Uterus (tissue), 2 donors: ENCODE results near the gene KCNJ4.

ENCODE experiments used
- POLR2A ChIP-seq, 2 donors: fragments of 450-650 bp; IDR thresholded peaks; one replicate each; pipeline ENCODE4 v1.6.1; 2016; ENCODE audit warnings: antibody characterized with exemption in 2 of 2, mild to moderate bottlenecking in 1 of 2, moderate library complexity in 1 of 2
- TF ChIP-seq, protein P1 (sequence below), 4 experiments: fragments of 200-600 bp in 2 of 4; fragments of 450-650 bp in 2 of 4; sonication (generic) in 2 of 4; IDR thresholded peaks; one replicate each; pipeline ENCODE4 v1.5.1; 2016 to 2019; ENCODE audit warnings: antibody characterized with exemption in 4 of 4, mild to moderate bottlenecking in 2 of 4, moderate library complexity in 1 of 4

DNA sequence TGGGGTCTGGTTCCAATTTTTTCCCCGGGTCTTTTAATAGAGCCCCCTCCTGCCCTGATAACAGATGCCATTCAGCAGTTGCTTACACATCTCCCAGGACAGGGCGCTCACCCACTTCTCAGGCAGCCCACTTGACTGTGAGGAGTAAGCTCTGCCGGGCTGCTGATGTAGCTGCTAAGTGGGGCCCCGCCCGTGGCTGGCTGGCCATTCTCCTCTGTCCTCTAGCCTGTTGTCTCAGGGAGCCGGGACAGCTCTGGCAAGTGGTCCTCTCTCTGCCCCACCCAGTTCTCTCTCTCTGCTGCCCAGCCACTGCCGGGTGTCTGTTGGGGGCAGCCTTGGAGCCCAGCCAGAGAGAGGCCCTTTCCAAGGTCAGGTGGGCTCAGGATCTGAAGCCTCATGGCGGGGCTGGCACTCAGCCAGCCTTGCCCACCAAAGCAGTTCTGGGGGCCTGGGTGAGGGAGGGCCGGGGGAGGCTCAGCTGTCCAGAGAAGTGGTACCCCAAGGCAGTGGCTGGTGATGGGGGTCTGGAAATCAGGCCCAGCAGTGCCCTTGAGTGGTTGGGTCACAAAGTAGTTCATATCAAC is 8.9 kb downstream of the KCNJ4 start:
- TF ChIP-seq, protein P1, sequence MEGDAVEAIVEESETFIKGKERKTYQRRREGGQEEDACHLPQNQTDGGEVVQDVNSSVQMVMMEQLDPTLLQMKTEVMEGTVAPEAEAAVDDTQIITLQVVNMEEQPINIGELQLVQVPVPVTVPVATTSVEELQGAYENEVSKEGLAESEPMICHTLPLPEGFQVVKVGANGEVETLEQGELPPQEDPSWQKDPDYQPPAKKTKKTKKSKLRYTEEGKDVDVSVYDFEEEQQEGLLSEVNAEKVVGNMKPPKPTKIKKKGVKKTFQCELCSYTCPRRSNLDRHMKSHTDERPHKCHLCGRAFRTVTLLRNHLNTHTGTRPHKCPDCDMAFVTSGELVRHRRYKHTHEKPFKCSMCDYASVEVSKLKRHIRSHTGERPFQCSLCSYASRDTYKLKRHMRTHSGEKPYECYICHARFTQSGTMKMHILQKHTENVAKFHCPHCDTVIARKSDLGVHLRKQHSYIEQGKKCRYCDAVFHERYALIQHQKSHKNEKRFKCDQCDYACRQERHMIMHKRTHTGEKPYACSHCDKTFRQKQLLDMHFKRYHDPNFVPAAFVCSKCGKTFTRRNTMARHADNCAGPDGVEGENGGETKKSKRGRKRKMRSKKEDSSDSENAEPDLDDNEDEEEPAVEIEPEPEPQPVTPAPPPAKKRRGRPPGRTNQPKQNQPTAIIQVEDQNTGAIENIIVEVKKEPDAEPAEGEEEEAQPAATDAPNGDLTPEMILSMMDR (IDR thresholded peaks at IDR 0.05): no peak
- no peak for TF ChIP-seq POLR2A (IDR thresholded peaks at IDR 0.05)
